ENCODE measurements around the gene EIF4EBP2.

EIF4EBP2 gene

GRCh38 chr10:70432561-70433263 is 28.8 kb downstream of the EIF4EBP2 start:
- no peak for DNase-seq (ENCODE audit: low read depth)

GRCh38 chr10:70433581-70434280 is 29.8 kb downstream of the EIF4EBP2 start:
- DNase-seq (ENCODE audit: low read depth), result no peak

- no peak for DNase-seq (ENCODE audit: low read depth)
These were observed 31.5 kb downstream of the EIF4EBP2 start for GRCh38 chr10:70435241-70436085.

GRCh38 chr10:70437721-70438120 is 33.8 kb downstream of the EIF4EBP2 start:
- DNase-seq (ENCODE audit: low read depth), result no peak

- no peak for DNase-seq (ENCODE audit: low read depth)
These were observed 36.6 kb downstream of the EIF4EBP2 start for GRCh38 chr10:70440296-70441160.

GRCh38 chr10:70441161-70441894 is 37.4 kb downstream of the EIF4EBP2 start, which contains the start of gene NODAL:
TSS of gene NODAL (minus strand) at chr10:70441681. CDS start at chr10:70441667, 14 bp downstream.
- no peak for DNase-seq (ENCODE audit: low read depth)

- DNase-seq (ENCODE audit: low read depth), result no peak
These were observed 38.0 kb downstream of the EIF4EBP2 start for GRCh38 chr10:70441895-70442309.

GRCh38 chr10:70442332-70442988 is 38.5 kb downstream of the EIF4EBP2 start:
- no peak for DNase-seq (ENCODE audit: low read depth)

GRCh38 chr10:70444744-70445143 is 40.8 kb downstream of the EIF4EBP2 start:
- no peak for DNase-seq (ENCODE audit: low read depth)

GRCh38 chr10:70445718-70446657 is 42.0 kb downstream of the EIF4EBP2 start:
- no peak for DNase-seq (ENCODE audit: low read depth)

- DNase-seq (ENCODE audit: low read depth), result no peak
These were observed 44.3 kb downstream of the EIF4EBP2 start for GRCh38 chr10:70448236-70448635.

GRCh38 chr10:70455213-70455630 is 51.3 kb downstream of the EIF4EBP2 start:
- DNase-seq (ENCODE audit: low read depth), result no peak

- no peak for DNase-seq (ENCODE audit: low read depth)
These were observed 52.2 kb downstream of the EIF4EBP2 start for GRCh38 chr10:70456164-70456563.

GRCh38 chr10:70457759-70458305 is 53.9 kb downstream of the EIF4EBP2 start:
- DNase-seq (ENCODE audit: low read depth), result no peak

GRCh38 chr10:70458329-70459060 is 54.5 kb downstream of the EIF4EBP2 start:
- DNase-seq (ENCODE audit: low read depth), result peak; percentile 31

- DNase-seq (ENCODE audit: low read depth), result no peak
These were observed 55.3 kb downstream of the EIF4EBP2 start for GRCh38 chr10:70459061-70459773.

GRCh38 chr10:70459774-70460490 is 56.0 kb downstream of the EIF4EBP2 start:
- DNase-seq (ENCODE audit: low read depth), result no peak

Measured in activated T-helper 9 cell treated with anti-CD3 and anti-CD28 coated beads, Interleukin-2, amount 50 U/mL, for 16 hours (primary cell).